Peyer's patch (tissue), 4 donors: Measurements from ENCODE around the gene VEGFA. TPM values are rescaled to one million over a fixed set of nuclear protein-coding genes. Genes with fewer than 3 reads are reported as not detected.

ENCODE experiments used
- DNase-seq, 3 donors: peaks; one replicate each; pipeline ENCODE4 v3.0.0-alpha.2; 2017 to 2019
- H3K27ac ChIP-seq, 4 donors: fragments of 200-600 bp; sonication (generic); one replicate each; pipeline ENCODE4 v1.5.1; 2016 to 2019
- H3K27me3 ChIP-seq, 2 donors: fragments of 200-600 bp; sonication (generic); one replicate each; pipeline ENCODE4 v1.5.1; 2019
- H3K36me3 ChIP-seq, 3 donors: fragments of 200-600 bp; sonication (generic); one replicate each; pipeline ENCODE4 v1.5.1; 2016 to 2019
- H3K4me1 ChIP-seq, 4 donors: fragments of 200-600 bp; sonication (generic); one replicate each; pipeline ENCODE4 v1.5.1; 2016 to 2019
- H3K4me3 ChIP-seq, 4 donors: fragments of 200-600 bp; sonication (generic); 1 replicate in 3 of 4; 2 replicates in 1 of 4; pipeline ENCODE4 v1.5.1; 2016 to 2019; ENCODE audit warnings: mild to moderate bottlenecking in 1 of 4
- H3K9me3 ChIP-seq, 4 donors: fragments of 200-600 bp; sonication (generic); one replicate each; pipeline ENCODE4 v1.5.1; 2016 to 2019; ENCODE audit warnings: mild to moderate bottlenecking in 1 of 4
- POLR2A ChIP-seq, 2 donors: fragments of 450-650 bp; IDR thresholded peaks; one replicate each; pipeline ENCODE4 v1.5.1; 2017; ENCODE audit warnings: antibody characterized with exemption in 2 of 2, mild to moderate bottlenecking in 2 of 2, moderate library complexity in 2 of 2
- total RNA-seq, 4 donors: library from RNA; depleted of rRNA; stranded (reverse); fragments of >200 nt; gene quantifications; one replicate each; pipeline ENCODE4 v1.1.0, GENCODE V29; 2016
- TF ChIP-seq, protein P1 (sequence below), 6 experiments: fragments of 450-650 bp in 4 of 6; fragments of 200-600 bp in 2 of 6; sonication (generic) in 1 of 6; IDR thresholded peaks; one replicate each; pipeline ENCODE4 v1.5.1; 2017 to 2019; ENCODE audit warnings: antibody characterized with exemption in 6 of 6, mild to moderate bottlenecking in 3 of 6, moderate library complexity in 1 of 6

The VEGFA gene
- total RNA-seq, 4 donors from 2014 or later, result 202 to 663 (median 418) TPM

DNA sequence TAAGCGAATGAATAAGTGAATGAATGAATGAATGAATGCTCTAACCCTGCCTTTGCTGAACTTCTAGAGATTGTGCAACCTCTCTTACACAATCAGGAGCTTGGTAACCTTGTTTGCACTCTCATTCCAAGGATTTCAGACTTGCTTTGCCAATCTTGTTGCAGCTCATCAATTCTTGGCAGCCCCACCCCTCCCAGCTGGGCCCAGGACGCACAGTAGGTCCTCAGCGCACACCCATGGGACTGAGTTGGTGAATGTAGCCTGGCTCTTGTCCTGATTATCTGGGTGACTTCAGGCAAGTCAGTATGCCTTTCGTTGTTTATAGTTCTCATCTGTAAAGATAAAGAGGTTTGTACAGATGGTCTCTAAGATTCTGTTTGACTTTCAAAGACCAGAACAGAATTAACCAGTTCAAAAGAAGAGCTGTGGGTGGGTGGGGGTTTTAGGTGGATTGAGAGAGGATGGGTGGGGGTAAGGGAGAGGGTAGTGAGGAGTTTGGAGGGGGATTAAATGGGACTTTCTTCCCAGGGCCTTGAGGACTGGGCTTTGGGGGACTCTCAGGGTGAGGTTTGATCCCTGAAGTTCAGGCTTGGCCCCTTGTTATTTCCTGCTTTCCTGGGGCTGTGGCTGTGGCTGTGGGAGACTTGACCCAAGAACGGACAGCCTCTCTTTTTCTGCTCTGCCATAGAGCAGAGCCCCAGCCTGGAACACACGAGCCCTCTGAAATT, 33.2 kb downstream of the VEGFA start:
- Histone ChIP-seq H3K4me3 (no peak overlapping the region), H3K4me1 (peaks cover 0 to 61% (median 13%) of the 10 kb centered on the region in 4 donors), H3K9me3 (no peaks in the 10 kb centered on the region), H3K27me3 (no peaks in the 10 kb centered on the region), H3K36me3 (no peaks in the 10 kb centered on the region), H3K27ac (peak overlapping the region in 2 of 4 donors; percentile 88 to 96)
- TF ChIP-seq, protein P1, sequence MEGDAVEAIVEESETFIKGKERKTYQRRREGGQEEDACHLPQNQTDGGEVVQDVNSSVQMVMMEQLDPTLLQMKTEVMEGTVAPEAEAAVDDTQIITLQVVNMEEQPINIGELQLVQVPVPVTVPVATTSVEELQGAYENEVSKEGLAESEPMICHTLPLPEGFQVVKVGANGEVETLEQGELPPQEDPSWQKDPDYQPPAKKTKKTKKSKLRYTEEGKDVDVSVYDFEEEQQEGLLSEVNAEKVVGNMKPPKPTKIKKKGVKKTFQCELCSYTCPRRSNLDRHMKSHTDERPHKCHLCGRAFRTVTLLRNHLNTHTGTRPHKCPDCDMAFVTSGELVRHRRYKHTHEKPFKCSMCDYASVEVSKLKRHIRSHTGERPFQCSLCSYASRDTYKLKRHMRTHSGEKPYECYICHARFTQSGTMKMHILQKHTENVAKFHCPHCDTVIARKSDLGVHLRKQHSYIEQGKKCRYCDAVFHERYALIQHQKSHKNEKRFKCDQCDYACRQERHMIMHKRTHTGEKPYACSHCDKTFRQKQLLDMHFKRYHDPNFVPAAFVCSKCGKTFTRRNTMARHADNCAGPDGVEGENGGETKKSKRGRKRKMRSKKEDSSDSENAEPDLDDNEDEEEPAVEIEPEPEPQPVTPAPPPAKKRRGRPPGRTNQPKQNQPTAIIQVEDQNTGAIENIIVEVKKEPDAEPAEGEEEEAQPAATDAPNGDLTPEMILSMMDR (IDR thresholded peaks at IDR 0.05), result no peak
- TF ChIP-seq POLR2A (IDR thresholded peaks at IDR 0.05), result no peak
- peak in 1 of 3 donors; percentile 49 for DNase-seq

DNA sequence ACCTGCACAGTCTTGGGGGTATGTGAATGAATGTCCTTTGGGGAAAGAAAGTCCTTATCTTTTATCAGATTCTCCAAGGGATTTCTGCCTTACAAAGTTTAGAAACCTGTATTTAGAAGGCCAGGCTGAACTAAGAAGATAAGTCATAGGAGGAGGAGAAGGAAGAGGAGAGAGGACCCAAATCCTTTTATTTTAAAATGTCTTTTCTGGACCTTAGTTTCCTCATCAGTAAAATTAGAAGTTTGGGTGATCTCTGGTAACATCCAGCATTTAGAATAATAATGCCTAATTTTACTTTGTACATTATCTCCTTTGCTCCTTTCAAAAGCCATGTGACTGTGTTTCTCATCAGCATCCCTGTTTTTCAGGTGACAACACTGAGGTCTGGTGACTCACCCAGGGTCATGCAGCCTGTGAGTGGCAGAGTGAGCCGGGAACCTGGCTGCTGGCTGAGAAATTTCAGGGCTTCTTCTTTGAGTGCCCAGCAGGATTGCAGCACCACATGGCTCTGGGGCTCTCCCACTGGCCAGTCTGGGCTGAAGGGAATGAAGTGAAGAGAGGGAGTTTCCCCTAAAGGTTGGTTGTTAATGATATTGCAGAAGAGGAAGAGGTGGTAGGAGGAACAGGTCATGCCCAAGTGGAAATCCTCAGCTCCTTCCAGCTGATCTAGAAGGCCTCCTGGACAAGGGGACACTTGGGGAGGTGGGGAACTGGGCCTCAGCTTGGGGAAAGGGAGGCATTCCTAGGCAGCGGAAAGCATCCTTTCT, 34.0 kb downstream of the VEGFA start:
- peak in 2 of 3 donors; percentile 69 to 76 for DNase-seq
- TF ChIP-seq POLR2A (IDR thresholded peaks at IDR 0.05), result peak in 1 of 2 donors; percentile 31
- TF ChIP-seq, protein P1 (IDR thresholded peaks at IDR 0.05), result peak in 1 of 6 experiments; percentile 2
- Histone ChIP-seq H3K27ac (peak overlapping the region in 3 of 4 donors; percentile 74 to 96 (median 88)), H3K27me3 (no peaks in the 10 kb centered on the region), H3K9me3 (no peaks in the 10 kb centered on the region), H3K4me1 (peaks cover 0 to 59% (median 11%) of the 10 kb centered on the region in 4 donors), H3K36me3 (no peaks in the 10 kb centered on the region), H3K4me3 (no peak overlapping the region)

DNA sequence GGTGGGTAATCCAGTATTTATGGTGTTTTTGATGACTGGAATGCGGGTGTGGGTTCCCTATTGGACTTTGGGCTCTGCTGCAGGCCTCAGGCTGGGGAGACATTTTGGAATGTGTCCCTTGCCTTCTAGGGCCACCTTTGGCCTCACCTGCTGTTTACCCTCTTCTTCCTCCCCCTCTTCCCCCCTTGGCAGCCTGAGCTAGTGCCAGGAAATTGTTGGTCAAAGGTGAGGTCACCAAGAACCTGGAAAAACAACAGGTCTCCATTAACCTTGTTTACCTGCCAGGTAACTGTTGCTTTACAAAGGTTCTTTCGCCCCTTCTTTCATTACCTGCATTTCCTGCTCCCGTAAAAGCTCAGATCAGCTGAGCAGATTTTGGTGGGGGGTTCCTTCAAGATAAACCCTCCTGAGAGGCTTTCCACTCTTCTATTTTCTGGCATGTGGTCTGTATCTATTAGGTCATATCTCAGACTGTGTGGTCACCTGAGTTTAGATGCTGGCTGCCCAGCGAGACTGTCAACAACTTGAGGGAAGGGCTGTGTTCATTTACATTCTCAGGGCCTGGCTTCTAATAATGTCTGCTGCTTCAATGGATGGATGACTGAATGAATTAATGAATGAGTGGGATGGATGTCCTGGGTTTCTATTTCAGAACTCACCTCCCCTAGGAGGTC, 34.7 kb downstream of the VEGFA start:
- DNase-seq, result peak in 2 of 3 donors; percentile 79 to 85
- Histone ChIP-seq H3K4me3 (no peak overlapping the region), H3K27ac (peak overlapping the region in 3 of 4 donors; percentile 74 to 96 (median 88)), H3K9me3 (no peaks in the 10 kb centered on the region), H3K36me3 (no peaks in the 10 kb centered on the region), H3K4me1 (peaks cover 0 to 56% (median 7%) of the 10 kb centered on the region in 4 donors), H3K27me3 (no peaks in the 10 kb centered on the region)
- TF ChIP-seq, protein P1 (IDR thresholded peaks at IDR 0.05), result no peak
- TF ChIP-seq POLR2A (IDR thresholded peaks at IDR 0.05), result peak in 1 of 2 donors; percentile 5

DNA sequence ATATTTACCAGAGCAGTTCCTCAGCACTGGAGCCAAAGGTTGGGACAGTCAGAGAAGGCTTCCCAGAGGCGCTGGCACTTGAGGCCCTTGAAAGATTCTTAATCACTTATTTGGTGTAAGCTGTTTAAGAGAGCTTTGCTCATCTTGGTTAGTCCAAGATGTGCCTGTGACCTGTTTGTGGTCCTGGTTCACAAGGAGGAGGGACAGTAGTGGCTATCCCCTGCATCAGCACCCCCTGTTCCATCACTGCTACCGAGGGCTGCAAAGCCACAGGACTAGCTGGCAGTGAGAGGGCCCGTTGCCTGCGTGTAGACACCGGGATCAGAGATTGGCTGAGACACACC, 35.7 kb downstream of the VEGFA start:
- Histone ChIP-seq H3K27me3 (no peaks in the 10 kb centered on the region), H3K9me3 (no peaks in the 10 kb centered on the region), H3K4me1 (peaks cover 0 to 64% (median 6%) of the 10 kb centered on the region in 4 donors), H3K4me3 (peak overlapping the region in 2 of 4 donors; percentile 38), H3K36me3 (no peaks in the 10 kb centered on the region), H3K27ac (peak overlapping the region in 3 of 4 donors; percentile 74 to 96 (median 88))
- DNase-seq, result no peak
- TF ChIP-seq, protein P1 (IDR thresholded peaks at IDR 0.05), result no peak
- no peak for TF ChIP-seq POLR2A (IDR thresholded peaks at IDR 0.05)

DNA sequence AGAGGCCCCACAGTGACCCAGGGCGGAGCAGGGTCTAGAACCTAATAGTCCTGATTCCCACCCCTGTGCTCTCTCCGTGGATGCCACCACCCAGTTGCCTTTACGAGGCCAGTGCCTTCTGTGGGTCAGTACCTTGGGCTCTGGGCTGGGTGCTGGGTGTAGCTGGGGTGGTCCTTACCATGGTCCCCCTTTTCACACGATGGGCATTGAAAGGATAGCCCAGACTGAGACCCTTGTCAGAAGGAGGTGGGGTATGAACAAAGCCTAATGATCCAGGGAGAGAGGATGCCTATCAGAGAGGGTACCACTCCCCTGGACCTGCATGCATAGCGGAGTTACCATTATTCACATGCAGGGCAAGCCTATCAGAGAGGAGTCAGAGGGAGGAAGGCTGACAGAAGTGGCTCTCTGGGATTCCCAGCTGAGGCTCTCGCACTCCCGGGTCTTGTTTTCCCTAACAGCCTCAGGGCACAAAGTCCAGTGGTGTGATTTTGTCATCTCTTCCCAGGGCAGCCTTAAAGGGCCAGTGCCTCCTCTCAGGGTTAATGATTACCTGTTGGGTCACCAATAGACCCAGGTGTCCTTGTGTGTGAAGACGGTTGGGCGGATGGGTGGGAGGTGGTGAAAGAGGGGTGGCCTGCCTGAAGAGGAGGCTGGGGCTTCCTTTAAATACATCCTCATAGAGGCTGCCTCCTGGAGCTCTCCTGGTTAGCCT, 36.2 kb downstream of the VEGFA start:
- Histone ChIP-seq H3K4me3 (peak overlapping the region in 2 of 4 donors; percentile 38), H3K27me3 (no peaks in the 10 kb centered on the region), H3K4me1 (peaks cover 0 to 64% (median 6%) of the 10 kb centered on the region in 4 donors), H3K9me3 (no peaks in the 10 kb centered on the region), H3K27ac (peak overlapping the region in 3 of 4 donors; percentile 74 to 96 (median 88)), H3K36me3 (no peaks in the 10 kb centered on the region)
- DNase-seq, result peak in 2 of 3 donors; percentile 79 to 90
- TF ChIP-seq, protein P1 (IDR thresholded peaks at IDR 0.05), result no peak
- peak; percentile 58 to 91 for TF ChIP-seq POLR2A (IDR thresholded peaks at IDR 0.05)
